KMS-11 (cell line): ENCODE data around the gene ADRA2C.

Experiments
- H2AFZ ChIP-seq: fragments of 200-600 bp; sonication (generic); 2 replicates; pipeline ENCODE4 v1.6.1; 2016; ENCODE audit warnings: antibody characterized with exemption, mixed run types, low read depth
- H3K27ac ChIP-seq: fragments of 200-600 bp; sonication (generic); 2 replicates; pipeline ENCODE4 v1.6.1; 2016; ENCODE audit warnings: mild to moderate bottlenecking, mixed run types
- H3K27me3 ChIP-seq: fragments of 200-600 bp; sonication (generic); 2 replicates; pipeline ENCODE4 v1.6.1; 2017; ENCODE audit warnings: mild to moderate bottlenecking, low read depth, mixed run types, moderate library complexity; ENCODE audit not compliant: insufficient read depth
- H3K36me3 ChIP-seq: fragments of 200-600 bp; sonication (generic); 2 replicates; pipeline ENCODE4 v1.6.1; 2017; ENCODE audit warnings: mild to moderate bottlenecking, mixed run types; ENCODE audit not compliant: insufficient read depth
- H3K4me1 ChIP-seq: fragments of 200-600 bp; sonication (generic); 2 replicates; pipeline ENCODE4 v1.6.1; 2016; ENCODE audit warnings: mild to moderate bottlenecking, low read depth, mixed run types; ENCODE audit not compliant: poor library complexity, severe bottlenecking
- H3K4me2 ChIP-seq: fragments of 200-600 bp; sonication (generic); 2 replicates; pipeline ENCODE4 v1.7.0; 2016; ENCODE audit warnings: mild to moderate bottlenecking, mixed run types
- H3K4me3 ChIP-seq: fragments of 200-600 bp; sonication (generic); IDR thresholded peaks from 2 replicates; pipeline ENCODE4 v1.6.1; 2017; ENCODE audit warnings: low read depth, low read length, mixed read lengths; ENCODE audit not compliant: insufficient read depth
- H3K79me2 ChIP-seq: fragments of 200-600 bp; sonication (generic); 2 replicates; pipeline ENCODE4 v1.6.1; 2016; ENCODE audit warnings: low read depth, mixed run types; ENCODE audit not compliant: insufficient read depth
- H3K9ac ChIP-seq: fragments of 200-600 bp; sonication (generic); 2 replicates; pipeline ENCODE4 v1.6.1; 2016; ENCODE audit warnings: mild to moderate bottlenecking, mixed run types
- H4K20me1 ChIP-seq: fragments of 200-600 bp; sonication (generic); 2 replicates; pipeline ENCODE4 v1.6.1; 2016; ENCODE audit warnings: mild to moderate bottlenecking, mixed run types; ENCODE audit not compliant: insufficient read depth
- CTCF ChIP-seq: fragments of 200-600 bp; sonication (generic); conservative IDR thresholded peaks from 2 replicates; pipeline ENCODE4 v1.6.1; 2017; ENCODE audit warnings: low read depth, mild to moderate bottlenecking, antibody characterized with exemption, low read length, moderate library complexity, mixed read lengths

ADRA2C gene

GRCh38 chr4:3762264-3762663 is 3.9 kb upstream of the ADRA2C start:
- Histone ChIP-seq H3K27ac (no peak overlapping the region), H3K27me3 (peaks cover 3% of the 10 kb centered on the region; the same call in 1 of the 2 replicates), H3K4me1 (no peaks in the 10 kb centered on the region), H4K20me1 (no peaks in the 10 kb centered on the region), H3K4me3 (no peak overlapping the region), H3K36me3 (no peaks in the 10 kb centered on the region), H2AFZ (no peak overlapping the region), H3K4me2 (no peak overlapping the region), H3K79me2 (no peaks in the 10 kb centered on the region), H3K9ac (no peak overlapping the region)
- no peak for TF ChIP-seq CTCF

- Histone ChIP-seq H3K4me1 (no peaks in the 10 kb centered on the region), H2AFZ (no peak overlapping the region), H3K27me3 (peaks cover 3% of the 10 kb centered on the region; the same call in 1 of the 2 replicates), H3K4me2 (no peak overlapping the region), H3K27ac (no peak overlapping the region), H3K36me3 (no peaks in the 10 kb centered on the region), H3K4me3 (no peak overlapping the region), H3K79me2 (no peaks in the 10 kb centered on the region), H3K9ac (no peak overlapping the region), H4K20me1 (no peaks in the 10 kb centered on the region)
- TF ChIP-seq CTCF, result no peak
Measured at GRCh38 chr4:3762753-3763549, 3.2 kb upstream of the ADRA2C start.

- Histone ChIP-seq H3K4me2 (no peak overlapping the region), H3K36me3 (no peaks in the 10 kb centered on the region), H2AFZ (no peak overlapping the region), H3K27ac (no peak overlapping the region), H3K79me2 (no peaks in the 10 kb centered on the region), H3K4me1 (no peaks in the 10 kb centered on the region), H3K27me3 (peaks cover 4% of the 10 kb centered on the region; the same call in 1 of the 2 replicates), H4K20me1 (no peaks in the 10 kb centered on the region), H3K9ac (no peak overlapping the region), H3K4me3 (no peak overlapping the region)
- TF ChIP-seq CTCF, result no peak
Measured at GRCh38 chr4:3765271-3766035, 732 bp upstream of the ADRA2C start.

- Histone ChIP-seq H3K4me3 (no peak overlapping the region), H3K4me1 (no peaks in the 10 kb centered on the region)
Measured at GRCh38 chr4:3766785-3767569, 792 bp downstream of the ADRA2C start.

More at GRCh38 chr4:3766785-3767569, 792 bp downstream of the ADRA2C start:
- TF ChIP-seq CTCF, result no peak
- H3K9ac ChIP-seq, result no peak overlapping the region
- no peaks in the 10 kb centered on the region for H3K79me2 ChIP-seq
- H3K4me2 ChIP-seq, result no peak overlapping the region
- H3K27me3 ChIP-seq, result peaks cover 11% of the 10 kb centered on the region
- no peaks in the 10 kb centered on the region for H3K36me3 ChIP-seq
- H2AFZ ChIP-seq, result no peak overlapping the region
- H4K20me1 ChIP-seq, result no peaks in the 10 kb centered on the region
- H3K27ac ChIP-seq, result no peak overlapping the region
